Muscle of back (tissue), 11 donors: ENCODE results near the gene AK5. TPM values are rescaled to one million over a fixed set of nuclear protein-coding genes. Genes with fewer than 3 reads are reported as not detected.
"Not testable (repeated sequence)": the region's sequence is repeated elsewhere in the genome, so short reads cannot be mapped to it uniquely, and the experiment has no call there.

Experiments
- DNase-seq, 3 donors: peaks; one replicate each; pipeline versions ENCODE4 v3.0.0 to v3.0.0-alpha.2; 2013
- polyA plus RNA-seq, 10 donors: library from polyadenylated mRNA; unstranded; fragments of 120-200 nt; gene quantifications; one replicate each; pipeline ENCODE4 v1.2.1, GENCODE V29; 2013; ENCODE audit not compliant: insufficient read length in 10 of 10

The AK5 gene
- polyA plus RNA-seq, 10 donors: 5.4 to 10.9 (median 8.9) TPM

DNA sequence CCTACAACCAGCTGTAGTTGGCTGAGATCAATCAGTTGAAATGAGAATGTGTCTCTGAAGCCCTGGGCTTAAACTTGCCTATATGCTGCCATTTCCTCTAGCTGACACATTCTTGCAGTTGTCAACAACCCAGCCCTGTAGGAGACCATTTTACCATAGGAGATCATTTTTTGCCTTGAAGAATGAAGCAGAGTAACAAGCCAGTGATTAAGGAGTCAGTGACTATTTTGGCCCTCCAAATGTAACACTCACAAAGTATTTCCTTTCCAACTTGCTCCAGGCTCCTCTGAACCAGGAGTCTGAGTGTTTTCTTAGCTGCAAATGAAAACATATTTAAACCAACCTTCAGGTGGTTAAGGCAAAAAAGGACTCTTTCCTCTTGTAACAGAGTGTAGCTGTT, 217.1 kb downstream of the AK5 start:
- no peak for DNase-seq

DNA sequence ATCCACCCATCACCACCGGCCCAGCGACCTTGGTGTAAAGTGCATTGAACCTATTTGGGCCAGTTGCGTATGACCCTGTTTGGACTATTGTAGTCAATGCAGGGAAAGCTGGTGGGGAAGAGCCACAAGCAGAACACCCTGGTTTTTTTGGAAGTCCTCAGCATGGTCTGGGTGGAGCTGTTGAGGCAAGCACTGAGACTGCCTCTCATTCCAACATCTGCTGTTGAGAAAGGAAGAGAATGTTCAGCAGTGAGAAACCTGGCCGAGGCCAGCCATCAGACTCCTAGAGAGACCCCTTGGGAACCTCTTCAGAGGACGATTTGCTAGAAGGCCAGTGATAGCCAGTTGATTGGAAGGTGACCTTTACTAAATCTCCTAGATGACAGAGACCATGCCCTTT, 217.6 kb downstream of the AK5 start:
- no peak for DNase-seq

DNA sequence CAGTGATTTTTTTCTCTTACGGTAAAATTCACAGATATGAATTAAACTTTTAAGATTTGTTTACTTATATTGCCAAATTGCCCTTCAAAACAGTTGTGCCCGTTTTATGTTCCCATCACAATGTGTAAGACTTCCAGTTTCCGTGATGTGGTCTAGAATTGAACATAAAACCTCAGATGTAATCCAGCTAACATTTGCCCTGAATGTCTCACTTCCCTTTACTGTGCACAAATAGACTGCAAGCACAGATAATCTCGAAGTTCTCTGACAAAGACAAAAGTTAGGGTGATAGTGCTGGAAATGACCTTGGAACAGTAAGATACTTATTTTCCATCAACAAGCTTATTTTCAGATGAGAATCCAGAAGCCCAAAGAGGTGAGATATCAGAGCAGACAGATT, 223.2 kb downstream of the AK5 start:
- DNase-seq: no peak

DNA sequence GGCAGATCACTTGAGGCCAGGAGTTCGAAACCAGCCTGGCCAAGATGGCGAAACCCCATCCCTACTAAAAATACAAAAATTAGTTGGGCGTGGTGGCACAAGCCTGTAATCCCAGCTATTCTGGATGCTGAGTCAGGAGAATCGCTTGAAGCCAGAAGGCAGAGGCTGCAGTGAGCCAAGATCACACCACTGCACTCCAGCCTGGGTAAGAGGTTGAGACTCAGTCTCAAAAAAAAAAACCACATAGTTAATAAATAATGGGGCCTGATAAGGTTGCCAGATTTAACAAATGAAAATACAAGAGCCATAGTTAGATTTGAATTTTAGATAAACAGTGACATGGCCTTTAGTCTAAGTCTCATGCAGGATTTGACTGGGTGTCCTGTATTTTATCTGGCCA, 225.0 kb downstream of the AK5 start:
- DNase-seq: no peak

DNA sequence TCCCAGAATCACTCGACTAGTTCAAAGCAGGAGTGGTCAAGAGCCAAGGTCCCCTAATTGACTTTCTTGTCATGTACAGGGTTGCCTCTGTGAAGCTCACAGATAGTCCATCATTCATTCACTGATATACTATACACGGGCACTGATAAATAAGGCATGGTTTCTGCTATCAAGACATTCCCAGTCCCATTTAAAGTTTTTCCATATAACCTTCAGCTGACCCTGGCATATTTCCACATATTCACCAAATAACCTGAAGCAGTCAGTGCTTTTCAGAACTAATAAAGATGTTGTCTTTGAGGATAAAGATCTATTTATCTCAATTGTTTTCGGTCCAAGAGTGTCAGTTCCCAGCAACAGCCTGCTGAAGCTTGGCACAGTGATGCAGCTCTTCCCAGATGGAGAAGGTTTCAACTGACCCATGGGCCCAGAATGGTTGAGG, 227.3 kb downstream of the AK5 start:
- no peak for DNase-seq

DNA sequence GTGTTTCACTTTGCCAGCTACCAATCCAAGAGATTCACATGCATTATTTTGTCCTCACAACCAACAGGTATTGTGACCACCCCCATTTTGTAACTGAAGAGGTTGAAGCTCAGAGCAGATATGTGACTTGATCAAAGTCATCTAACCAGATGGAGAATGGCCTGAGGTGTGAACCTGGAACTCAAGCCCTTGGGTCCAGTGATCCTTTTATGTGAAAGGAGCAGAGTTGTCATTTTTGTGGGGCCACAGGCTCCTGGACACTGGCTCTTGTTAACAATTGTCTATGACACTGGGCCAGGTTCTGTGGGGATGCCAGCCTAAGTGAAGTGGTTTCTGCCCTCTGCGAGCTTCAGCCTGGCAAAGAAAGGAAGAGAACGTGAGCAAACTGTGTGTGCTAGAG, 228.1 kb downstream of the AK5 start:
- DNase-seq: no peak

DNA sequence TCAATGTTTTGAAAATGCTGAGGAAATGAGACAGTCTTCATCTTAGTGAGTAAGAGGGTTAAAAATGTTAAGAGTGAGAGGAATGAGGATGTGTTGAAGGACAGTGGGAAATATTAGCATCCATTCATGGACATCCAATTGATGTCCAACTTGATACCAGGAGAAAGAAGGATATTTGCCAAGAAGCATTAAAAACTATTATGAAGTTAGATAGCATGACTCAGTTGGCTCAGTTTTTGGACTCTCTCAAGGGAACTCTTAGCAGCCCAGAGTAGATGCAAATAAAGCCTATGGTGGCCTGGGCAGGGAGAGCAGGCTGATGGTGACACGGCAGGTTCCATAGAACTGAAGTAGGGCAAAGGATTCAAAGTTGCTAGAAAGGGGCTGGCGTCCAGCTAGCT, 229.6 kb downstream of the AK5 start:
- DNase-seq: peak; percentile 23 to 85 (median 51)

DNA sequence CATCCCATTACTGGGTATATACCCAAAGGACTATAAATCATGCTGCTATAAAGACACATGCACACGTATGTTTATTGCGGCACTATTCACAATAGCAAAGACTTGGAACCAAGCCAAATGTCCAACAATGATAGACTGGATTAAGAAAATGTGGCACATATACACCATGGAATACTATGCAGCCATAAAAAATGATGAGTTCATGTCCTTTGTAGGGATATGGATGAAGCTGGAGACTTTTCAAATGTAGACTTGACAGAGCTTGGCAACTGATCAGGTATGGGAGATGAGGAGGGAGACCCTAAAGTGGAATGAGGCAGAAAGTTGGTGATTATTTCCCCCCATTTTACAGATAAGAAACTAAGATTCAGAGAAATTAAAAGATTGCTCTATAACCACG, 230.8 kb downstream of the AK5 start:
- not testable (repeated sequence) for DNase-seq

DNA sequence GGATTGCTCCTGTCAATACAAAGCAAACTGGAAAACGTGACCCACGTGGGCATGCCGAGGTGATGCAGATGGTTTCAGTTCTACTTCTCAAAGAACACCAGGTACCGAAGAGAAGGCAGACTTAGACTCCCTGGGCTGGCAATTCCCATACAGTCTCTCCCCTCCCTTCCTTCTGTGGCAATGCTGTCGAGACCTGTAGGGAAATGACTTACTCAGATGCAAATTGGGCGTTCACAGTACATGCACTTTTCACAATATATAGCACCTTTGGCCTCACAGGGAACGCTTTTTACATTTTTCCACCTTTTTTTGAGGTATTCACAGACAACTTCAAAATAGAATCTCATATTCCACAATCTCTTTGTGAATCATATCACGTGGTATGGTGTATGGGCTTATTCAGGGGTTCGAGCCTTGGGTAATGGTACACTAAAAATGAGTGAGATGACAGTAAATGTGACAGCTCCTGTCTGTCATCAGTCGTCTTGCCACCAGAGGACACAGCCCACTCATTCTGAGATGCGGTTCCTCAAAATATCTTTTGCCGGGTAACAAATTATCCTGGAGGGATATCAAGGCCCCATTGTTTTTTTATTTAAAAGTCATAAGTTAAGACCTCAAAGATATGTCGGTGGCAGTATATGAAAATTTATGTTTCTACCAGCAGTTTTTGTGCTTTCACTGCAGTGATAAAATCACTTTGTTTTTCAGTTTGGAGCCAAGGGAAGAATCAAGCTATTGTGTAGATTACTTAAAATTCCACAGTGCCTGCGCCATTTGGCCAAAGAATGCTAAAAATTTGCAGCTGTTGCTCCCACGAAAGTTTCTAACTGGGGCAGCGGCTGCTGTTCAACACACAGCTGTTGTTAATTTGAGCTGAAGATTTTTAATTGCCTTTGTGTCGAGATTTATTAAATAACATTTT, 232.3 kb downstream of the AK5 start:
- DNase-seq: peak; percentile 74 to 89 (median 87)

DNA sequence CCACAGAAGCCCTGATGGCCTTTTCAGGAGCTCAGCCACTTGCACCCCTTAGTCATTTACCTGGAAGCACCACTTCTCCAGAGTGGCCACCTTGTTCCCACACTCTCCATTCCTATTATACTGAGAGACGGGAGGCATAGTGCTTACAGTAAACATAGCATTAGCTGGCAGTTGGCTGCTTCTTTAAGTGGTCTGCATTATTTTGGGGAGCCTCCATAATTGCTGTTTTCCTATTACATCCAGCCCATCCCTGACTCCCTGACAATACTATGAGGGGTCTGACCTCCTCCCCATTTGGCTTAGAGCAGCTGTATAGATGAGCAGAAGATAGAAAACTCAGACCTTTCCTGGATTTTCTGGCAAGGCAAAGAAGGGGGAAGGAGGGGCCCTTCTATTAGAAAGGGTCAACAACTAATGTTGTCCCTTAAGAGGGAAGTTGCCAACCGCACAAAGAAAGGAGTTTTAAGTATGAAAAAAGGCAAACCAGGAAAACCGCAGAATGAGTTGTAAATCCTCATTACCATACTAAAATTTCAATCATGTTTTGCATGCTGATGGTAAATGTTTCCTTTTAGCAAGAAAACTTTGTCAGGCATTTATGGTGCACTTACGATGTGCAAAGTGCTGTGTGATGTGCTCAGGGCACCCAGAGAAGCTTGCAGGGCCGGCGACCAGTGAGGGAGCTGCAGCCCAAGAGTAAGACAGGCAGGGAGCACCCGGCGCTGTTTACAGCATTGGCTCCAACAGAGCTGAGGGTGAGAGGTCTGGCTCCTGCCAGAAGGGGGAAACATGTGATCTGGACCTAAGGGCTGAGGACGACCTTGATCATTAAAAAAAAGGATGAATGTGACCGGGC, 233.3 kb downstream of the AK5 start:
- DNase-seq: peak; percentile 35 to 70 (median 46)

DNA sequence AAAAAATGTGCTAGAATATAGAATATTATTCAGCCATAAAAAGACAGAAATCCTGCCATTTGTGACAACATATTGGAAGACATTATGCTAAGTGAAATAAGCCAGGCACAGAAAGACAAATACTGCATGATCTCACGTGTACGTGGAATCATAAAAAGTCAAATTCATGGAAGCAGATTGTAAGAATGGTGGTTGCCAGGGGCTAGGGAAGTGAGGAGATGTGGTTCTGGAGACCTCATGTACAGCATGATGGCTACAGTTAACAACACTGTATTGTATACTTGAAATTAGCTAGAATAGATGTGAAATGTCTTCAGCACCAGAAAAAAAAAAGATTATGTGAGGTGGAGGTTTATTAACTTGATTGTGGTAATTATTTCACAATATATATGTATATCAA, 234.3 kb downstream of the AK5 start:
- no peak for DNase-seq

DNA sequence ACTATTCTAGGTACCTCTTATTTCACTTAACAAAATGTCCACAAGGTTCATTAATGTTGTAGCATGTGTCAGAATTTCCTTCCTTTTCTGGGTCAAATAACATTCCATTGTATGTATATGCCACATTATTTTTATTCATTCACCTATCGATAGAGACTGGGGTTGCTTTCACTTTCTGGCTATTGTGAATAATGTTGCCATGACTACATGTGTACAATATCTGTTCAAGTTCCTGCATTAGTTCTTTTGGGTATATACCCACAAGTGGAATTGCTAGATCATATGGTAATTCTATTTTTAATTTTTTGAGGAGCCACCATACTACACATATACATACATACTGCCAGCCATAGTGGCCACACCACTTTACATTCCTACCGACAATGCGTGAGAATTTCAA, 242.2 kb downstream of the AK5 start:
- DNase-seq: no peak

DNA sequence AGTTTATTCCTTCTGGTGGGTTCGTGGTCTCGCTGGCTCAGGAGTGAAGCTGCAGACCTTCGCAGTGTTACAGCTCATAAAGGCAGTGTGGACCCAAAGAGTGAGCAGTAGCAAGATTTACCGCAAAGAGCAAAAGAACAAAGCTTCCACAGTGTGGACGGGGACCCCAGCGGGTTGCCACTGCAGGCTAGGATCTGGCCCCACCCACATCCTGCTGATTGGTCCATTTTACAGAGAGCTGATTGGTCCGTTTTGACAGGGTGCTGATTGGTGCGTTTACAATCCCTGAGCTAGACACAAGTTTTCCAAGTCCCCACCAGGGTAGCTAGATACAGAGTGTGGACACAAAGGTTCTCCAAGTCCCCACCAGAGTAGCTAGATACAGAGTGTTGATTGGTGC, 249.3 kb downstream of the AK5 start:
- not testable (repeated sequence) for DNase-seq

DNA sequence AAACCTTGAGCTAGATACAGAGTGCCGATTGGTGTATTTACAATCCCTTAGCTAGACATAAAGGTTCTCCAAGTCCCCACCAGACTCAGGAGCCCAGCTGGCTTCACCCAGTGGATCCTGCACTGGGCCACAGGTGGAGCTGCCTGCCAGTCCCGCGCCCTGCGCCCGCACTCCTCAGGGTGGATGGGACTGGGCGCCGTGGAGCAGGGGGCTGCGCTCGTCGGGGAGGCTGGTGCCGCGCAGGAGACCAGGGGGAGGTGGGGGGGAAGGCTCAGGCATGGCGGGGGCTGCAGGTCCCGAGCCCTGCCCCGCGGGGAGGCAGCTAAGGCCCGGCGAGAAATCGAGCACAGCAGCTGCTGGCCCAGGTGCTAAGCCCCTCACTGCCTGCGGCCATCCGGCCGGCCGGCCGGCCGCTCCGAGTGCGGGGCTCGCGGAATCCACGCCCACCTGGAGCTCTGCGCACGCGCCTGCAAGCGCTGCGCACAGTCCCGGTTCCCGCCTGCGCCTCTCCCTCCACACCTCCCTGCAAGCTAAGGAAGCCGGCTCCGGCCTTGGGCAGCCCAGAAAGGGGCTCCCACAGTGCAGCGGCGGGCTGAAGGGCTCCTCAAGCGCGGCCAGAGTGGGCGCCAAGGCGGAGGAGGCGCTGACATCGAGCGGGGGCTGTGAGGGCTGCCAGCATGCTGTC, 249.9 kb downstream of the AK5 start:
- not testable (repeated sequence) for DNase-seq

DNA sequence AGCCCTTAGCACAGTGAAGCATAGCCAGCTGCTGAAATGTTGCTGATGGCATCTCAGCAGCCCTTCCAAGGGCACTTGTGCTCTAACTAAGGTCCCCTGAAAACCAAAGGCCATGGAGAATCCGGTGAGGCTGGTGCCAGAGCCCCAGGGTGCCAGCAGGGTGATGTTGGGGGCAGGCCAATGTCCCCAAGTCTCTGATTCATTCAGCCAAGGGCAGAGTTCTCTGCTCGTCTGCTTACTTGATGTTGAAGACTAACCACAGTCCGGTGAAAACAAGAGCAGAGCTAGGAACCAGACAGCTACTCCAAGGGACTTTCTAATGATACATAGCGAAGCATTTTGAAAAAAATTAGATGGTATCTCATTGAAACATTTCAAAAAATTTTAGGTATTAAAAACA, 250.8 kb downstream of the AK5 start:
- no peak for DNase-seq

DNA sequence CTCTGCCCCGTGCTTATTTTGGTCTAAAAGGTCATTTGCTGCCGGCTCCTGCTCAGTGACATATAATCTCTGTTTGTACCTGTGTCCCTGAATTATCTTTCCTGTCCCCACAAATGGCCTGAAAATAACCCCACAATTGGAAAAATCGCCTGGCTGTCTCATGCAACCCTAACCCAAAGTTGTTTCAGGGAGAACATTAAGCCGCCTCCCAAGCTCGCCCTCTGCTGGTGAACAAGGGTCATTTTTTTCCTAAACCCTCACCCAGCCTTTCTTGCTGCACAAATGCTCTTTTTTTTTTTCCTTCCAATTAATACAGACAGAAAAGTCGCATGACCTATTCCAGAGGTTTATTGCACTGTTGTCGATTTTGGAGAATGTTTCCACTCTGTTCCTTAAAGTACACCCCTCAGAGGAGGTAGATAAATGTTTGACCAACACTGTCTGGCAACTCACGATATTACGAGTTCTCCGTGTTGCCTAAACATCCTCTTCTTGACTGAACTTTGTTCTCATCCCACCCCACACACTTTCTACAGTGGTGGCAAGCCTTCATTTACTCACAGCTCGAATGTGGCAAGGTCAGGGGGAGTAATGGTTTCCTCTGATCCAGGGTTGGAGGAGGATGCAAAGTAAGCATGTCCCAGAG, 252.0 kb downstream of the AK5 start:
- DNase-seq: peak; percentile 72 to 86 (median 75)

DNA sequence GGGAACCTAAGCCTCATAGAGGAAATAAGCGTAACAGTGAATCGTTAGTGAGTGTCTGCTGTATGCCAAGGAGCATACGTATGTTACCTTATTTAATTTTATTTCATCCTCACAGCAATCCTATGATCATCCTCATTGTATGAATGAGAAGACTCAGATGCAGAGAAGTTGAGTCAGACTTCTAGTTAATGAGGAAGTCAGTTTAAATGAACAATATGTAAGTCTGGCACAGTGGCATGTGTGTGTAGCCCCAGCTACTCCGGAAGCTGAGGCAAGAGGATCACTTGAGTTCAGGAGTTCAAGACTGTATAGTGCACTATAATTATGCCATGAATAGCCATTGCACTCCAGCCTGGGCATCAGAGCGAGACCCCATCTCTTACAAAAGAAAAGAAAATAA, 252.6 kb downstream of the AK5 start:
- DNase-seq: no peak

DNA sequence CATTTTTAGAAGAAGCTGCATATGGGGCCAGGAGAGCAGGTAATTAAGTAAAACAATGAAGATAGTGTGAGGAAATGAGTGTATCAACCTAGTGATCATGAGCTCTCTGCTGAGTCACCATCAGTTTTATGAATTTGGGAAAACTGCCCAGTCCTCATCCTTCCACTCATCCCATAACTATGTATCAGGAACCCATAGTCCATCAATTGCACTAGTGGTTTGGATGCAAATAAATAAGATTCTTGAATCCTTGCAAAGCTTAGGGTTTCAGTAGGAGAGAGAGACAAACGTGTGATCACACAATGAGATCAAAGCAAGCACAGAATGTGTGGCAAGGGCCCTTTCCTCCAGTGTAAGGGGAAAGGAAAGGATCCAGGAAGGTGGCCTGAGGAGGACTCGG, 255.0 kb downstream of the AK5 start:
- peak in 1 of 3 donors; percentile 94 for DNase-seq

DNA sequence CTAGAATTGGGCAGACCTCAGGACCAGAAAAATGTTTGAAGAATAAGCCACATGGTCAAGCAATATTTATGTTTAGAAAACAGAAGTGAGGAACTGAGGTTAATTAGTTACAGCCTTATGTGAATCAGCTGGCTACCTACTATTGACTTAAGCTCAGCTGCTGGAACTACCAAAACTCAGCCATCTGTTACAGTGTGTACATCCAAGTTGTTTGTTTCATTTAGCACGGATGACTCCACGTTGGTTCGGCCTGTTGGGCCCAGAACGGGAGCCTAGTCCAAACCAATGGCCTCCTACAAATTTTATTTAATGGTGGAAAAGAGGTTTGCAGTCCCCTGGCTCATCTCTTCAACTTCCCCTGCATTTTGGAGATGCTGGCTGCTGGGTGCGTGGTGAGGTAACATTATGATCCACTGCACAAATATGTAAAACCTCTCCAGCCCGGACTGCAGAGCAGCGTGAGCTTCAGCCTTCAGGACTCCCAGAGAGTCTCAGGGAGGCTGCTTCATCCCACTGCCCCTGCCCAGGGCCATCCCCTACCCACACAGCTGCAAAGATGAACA, 257.2 kb downstream of the AK5 start:
- DNase-seq: peak; percentile 68 to 85 (median 81)

DNA sequence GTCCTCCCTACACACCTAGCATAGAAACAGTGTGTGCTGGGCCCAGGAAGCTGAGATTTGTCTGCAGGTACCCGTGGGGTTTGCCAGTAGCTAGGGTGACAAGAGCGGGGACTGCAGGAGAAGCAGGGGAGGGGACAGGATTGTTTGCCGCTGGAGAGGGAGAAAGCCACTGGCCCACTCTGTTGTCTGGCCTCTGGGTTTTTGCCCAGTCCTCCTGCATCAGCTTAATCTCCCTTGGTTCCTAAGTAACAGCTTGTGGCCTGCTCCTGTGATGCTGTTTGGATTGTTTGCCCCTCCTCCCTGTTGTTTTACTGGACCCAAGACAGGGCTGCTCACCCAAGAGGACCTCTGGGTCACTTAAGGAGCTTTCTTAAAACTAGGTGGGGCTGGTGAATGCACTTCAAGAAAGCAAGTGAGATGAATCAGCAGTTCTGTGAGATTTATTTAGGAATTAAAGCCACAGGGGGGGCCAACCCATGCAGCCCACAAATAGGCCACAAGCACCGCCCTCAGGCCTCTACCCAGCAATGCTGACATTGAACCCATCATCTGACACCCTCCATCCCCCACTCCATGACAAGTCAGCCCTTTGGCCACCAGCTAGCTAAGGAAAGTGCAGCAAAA, 257.8 kb downstream of the AK5 start:
- DNase-seq: peak; percentile 38 to 84 (median 57)
